OCI-LY1 (cell line): ENCODE results near the gene TNRC6C.

Source experiments
- H2AFZ ChIP-seq: fragments of 200-600 bp; sonication (generic), shearing (Covaris generic); 2 replicates; pipeline ENCODE4 v1.6.0; 2014; ENCODE audit warnings: antibody characterized with exemption, mild to moderate bottlenecking, low read length
- H3F3A ChIP-seq: fragments of 200-600 bp; sonication (generic), shearing (Covaris generic); 2 replicates; pipeline ENCODE4 v1.6.0; 2014; ENCODE audit warnings: mild to moderate bottlenecking, antibody characterized with exemption, low read length, moderate library complexity; ENCODE audit not compliant: insufficient read depth
- H3K27ac ChIP-seq: fragments of 200-600 bp; sonication (generic); 2 replicates; pipeline ENCODE4 v1.5.1; 2014; ENCODE audit warnings: low read length, mixed run types, mild to moderate bottlenecking, low read depth; ENCODE audit not compliant: poor library complexity, severe bottlenecking
- H3K27me3 ChIP-seq: fragments of 200-600 bp; sonication (generic); 2 replicates; pipeline ENCODE4 v1.6.0; 2014; ENCODE audit warnings: antibody characterized with exemption, mild to moderate bottlenecking, low read length, moderate library complexity; ENCODE audit not compliant: insufficient read depth
- H3K36me3 ChIP-seq: fragments of 200-600 bp; sonication (generic); 2 replicates; pipeline ENCODE4 v1.6.1; 2014; ENCODE audit warnings: mild to moderate bottlenecking, antibody characterized with exemption, low read length, moderate library complexity, mixed read lengths; ENCODE audit not compliant: insufficient read depth
- H3K4me1 ChIP-seq: fragments of 200-600 bp; sonication (generic); 2 replicates; pipeline ENCODE4 v1.5.1; 2014; ENCODE audit warnings: mild to moderate bottlenecking, low read length, moderate library complexity; ENCODE audit not compliant: insufficient read depth, severe bottlenecking
- H3K4me2 ChIP-seq: fragments of 200-600 bp; sonication (generic), shearing (Covaris generic); 2 replicates; pipeline ENCODE4 v1.6.1; 2014; ENCODE audit warnings: low read length
- H3K4me3 ChIP-seq: fragments of 200-600 bp; sonication (generic); 2 replicates; pipeline ENCODE4 v1.5.1; 2014; ENCODE audit warnings: low read length, low read depth, mild to moderate bottlenecking, mixed read lengths; ENCODE audit not compliant: poor library complexity, severe bottlenecking
- H3K79me2 ChIP-seq: fragments of 200-600 bp; shearing (Covaris generic); 2 replicates; pipeline ENCODE4 v1.6.1; 2016; ENCODE audit warnings: mixed run types, low read length, mixed read lengths; ENCODE audit not compliant: insufficient read depth
- H3K9ac ChIP-seq: fragments of 200-600 bp; sonication (generic), shearing (Covaris generic); 2 replicates; pipeline ENCODE4 v1.6.1; 2014; ENCODE audit warnings: mild to moderate bottlenecking, low read length, mixed read lengths
- H3K9me2 ChIP-seq: fragments of 200-600 bp; sonication (generic), shearing (Covaris generic); 2 replicates; pipeline ENCODE4 v1.6.1; 2014; ENCODE audit warnings: low read depth, mild to moderate bottlenecking, low read length, mixed read lengths
- H3K9me3 ChIP-seq: fragments of 200-600 bp; shearing (Covaris generic); 2 replicates; pipeline ENCODE4 v1.6.1; 2014; ENCODE audit warnings: low read length, mixed read lengths
- H4K20me1 ChIP-seq: fragments of 200-600 bp; sonication (generic), shearing (Covaris generic); 2 replicates; pipeline ENCODE4 v1.6.0; 2016; ENCODE audit warnings: mild to moderate bottlenecking, low read length; ENCODE audit not compliant: insufficient read depth
- EZH2 ChIP-seq: fragments of 200-600 bp; sonication (generic), shearing (Covaris generic); IDR thresholded peaks from 2 replicates; pipeline ENCODE4 v1.8.0; 2017; ENCODE audit warnings: borderline replicate concordance, mixed run types, mild to moderate bottlenecking, antibody characterized with exemption, low read length, moderate library complexity, mixed read lengths
- TF ChIP-seq, protein P1 (sequence below): fragments of 200-600 bp; sonication (generic), shearing (Covaris generic); IDR thresholded peaks from 2 replicates; pipeline ENCODE4 v1.5.1; 2017; ENCODE audit warnings: mild to moderate bottlenecking, antibody characterized with exemption, low read length, moderate library complexity, mixed read lengths

The TNRC6C gene

DNA sequence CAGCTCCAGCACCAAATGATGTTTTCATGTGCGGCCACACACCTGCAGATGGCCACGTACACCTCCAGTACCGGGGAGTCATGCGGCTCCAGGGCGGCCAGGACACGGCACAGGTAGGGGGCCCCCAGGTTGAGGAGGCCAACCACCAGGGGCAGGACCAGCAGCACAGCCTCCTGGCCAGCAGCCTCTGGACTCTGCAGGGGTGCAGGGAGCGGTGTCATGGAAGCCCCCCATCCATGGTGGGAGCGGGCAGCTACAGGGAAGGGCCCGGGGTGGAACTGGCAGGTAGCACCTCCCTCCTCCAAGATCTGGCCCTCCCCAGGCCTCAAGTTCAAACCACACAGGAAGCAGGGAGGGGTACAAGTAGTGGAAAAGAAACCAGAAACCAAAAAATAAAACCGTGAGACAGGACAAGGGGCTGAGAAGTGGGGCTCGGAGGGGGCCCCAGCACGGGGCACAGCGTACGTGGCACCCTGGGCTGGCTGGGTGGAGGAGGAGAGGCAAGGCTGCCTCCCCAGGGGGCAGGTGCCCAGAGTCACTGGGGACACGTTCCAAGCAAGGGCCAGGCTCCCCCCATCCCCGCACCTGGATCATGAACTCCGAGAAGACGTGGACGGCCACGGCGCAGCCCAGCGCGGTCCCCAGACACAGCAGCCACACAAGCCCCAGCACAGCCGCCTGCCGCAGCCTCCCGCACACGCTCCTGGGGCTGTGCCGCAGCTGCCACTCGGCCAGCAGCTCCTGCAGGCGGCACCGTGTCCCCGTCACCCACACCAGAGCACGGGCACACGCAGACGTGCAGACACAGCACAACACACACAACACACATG, 162.7 kb downstream of the TNRC6C start:
- Histone ChIP-seq H3K27ac (peak overlapping the region; percentile 50), H3K27me3 (no peaks in the 10 kb centered on the region), H3K4me2 (peak overlapping the region; percentile 34), H3K4me1 (peaks cover 51% of the 10 kb centered on the region), H4K20me1 (no peaks in the 10 kb centered on the region), H3K9me2 (no peaks in the 10 kb centered on the region), H3K9me3 (no peaks in the 10 kb centered on the region), H3K4me3 (peak overlapping the region; percentile 20), H3K36me3 (peaks cover 42% of the 10 kb centered on the region), H3K9ac (peak overlapping the region; percentile 6; the same call in 1 of the 2 replicates), H2AFZ (no peak overlapping the region), H3K79me2 (no peaks in the 10 kb centered on the region), H3F3A (no peaks in the 10 kb centered on the region)
- TF ChIP-seq, protein P1, sequence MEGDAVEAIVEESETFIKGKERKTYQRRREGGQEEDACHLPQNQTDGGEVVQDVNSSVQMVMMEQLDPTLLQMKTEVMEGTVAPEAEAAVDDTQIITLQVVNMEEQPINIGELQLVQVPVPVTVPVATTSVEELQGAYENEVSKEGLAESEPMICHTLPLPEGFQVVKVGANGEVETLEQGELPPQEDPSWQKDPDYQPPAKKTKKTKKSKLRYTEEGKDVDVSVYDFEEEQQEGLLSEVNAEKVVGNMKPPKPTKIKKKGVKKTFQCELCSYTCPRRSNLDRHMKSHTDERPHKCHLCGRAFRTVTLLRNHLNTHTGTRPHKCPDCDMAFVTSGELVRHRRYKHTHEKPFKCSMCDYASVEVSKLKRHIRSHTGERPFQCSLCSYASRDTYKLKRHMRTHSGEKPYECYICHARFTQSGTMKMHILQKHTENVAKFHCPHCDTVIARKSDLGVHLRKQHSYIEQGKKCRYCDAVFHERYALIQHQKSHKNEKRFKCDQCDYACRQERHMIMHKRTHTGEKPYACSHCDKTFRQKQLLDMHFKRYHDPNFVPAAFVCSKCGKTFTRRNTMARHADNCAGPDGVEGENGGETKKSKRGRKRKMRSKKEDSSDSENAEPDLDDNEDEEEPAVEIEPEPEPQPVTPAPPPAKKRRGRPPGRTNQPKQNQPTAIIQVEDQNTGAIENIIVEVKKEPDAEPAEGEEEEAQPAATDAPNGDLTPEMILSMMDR = no peak
- no peak for TF ChIP-seq EZH2

- no peak overlapping the region for H2AFZ ChIP-seq
- H3K9me2 ChIP-seq = no peaks in the 10 kb centered on the region
- no peaks in the 10 kb centered on the region for H3K9me3 ChIP-seq
- peak overlapping the region; percentile 20 for H3K4me3 ChIP-seq
- peak overlapping the region; percentile 6; the same call in 1 of the 2 replicates for H3K9ac ChIP-seq
- no peaks in the 10 kb centered on the region for H3K79me2 ChIP-seq
- no peaks in the 10 kb centered on the region for H4K20me1 ChIP-seq
- H3F3A ChIP-seq = no peaks in the 10 kb centered on the region
- TF ChIP-seq, protein P1 = no peak
- TF ChIP-seq EZH2 = no peak
- peaks cover 57% of the 10 kb centered on the region for H3K4me1 ChIP-seq
- peaks cover 40% of the 10 kb centered on the region for H3K36me3 ChIP-seq
- H3K27me3 ChIP-seq = no peaks in the 10 kb centered on the region
- H3K27ac ChIP-seq = peak overlapping the region; percentile 50
- peak overlapping the region; percentile 34 for H3K4me2 ChIP-seq
Observed at GRCh38 chr17:78121801-78122215, 163.3 kb downstream of the TNRC6C start.

DNA sequence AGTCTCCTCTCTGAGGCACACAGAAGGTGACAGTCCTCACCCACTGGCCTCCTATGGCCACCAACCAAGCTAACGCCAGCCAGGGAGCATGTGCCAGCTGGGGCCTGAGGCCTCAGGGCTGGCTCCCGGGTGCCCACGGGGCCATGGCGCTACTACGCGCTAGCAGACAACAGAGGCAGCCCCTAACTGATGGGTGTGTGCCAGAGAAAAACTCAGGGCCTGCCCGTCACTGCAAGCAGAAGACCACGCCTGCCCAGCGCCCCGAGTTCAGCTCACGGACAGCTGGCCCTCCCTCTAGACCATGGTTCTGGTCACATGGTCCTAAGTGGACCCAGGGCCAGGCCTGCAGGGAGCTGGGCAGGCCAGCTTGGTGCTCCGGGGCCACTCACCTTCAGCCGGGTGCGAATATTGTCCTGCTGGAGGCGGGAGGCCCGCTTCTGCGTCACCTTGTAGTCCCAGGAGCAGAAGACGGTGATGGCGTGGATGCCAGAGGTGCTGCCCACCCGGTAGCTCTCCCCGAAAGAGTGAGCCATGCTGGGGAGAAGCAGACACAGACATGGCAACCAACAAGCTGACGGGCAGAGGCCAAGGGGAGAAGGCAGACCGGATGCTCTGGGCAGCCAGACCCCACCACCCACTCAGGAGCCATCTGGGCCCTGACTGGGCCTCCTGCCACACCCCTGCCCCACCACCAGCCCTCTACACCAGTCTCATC, 163.9 kb downstream of the TNRC6C start:
- no peaks in the 10 kb centered on the region for H3F3A ChIP-seq
- H3K9ac ChIP-seq = no peak overlapping the region; the same call in 1 of the 2 replicates
- peak overlapping the region; percentile 20 for H3K4me3 ChIP-seq
- no peaks in the 10 kb centered on the region for H4K20me1 ChIP-seq
- H3K4me1 ChIP-seq = peaks cover 57% of the 10 kb centered on the region
- H3K27ac ChIP-seq = no peak overlapping the region
- no peaks in the 10 kb centered on the region for H3K9me3 ChIP-seq
- H3K36me3 ChIP-seq = peaks cover 36% of the 10 kb centered on the region
- no peaks in the 10 kb centered on the region for H3K27me3 ChIP-seq
- no peak overlapping the region for H2AFZ ChIP-seq
- H3K4me2 ChIP-seq = peak overlapping the region; percentile 34; the same call in 1 of the 2 replicates
- TF ChIP-seq EZH2 = no peak
- TF ChIP-seq, protein P1 = no peak
- no peaks in the 10 kb centered on the region for H3K9me2 ChIP-seq
- H3K79me2 ChIP-seq = no peaks in the 10 kb centered on the region
